HCT116 (cell line): Measurements from ENCODE around the gene FRMD4A. TPM values are rescaled to one million over a fixed set of nuclear protein-coding genes. Genes with fewer than 3 reads are reported as not detected.

ENCODE experiments used
- ATAC-seq: fragments of 200-7000 bp; cut with Tn5 transposase; 2 replicates; pipeline ENCODE4 v1.9.1; 2020; ENCODE audit warnings: mild to moderate bottlenecking, moderate library complexity
- BruUV-seq: library from RNA; stranded (reverse); fragments of 400-500 nt; replicated peaks from 2 replicates; lab custom pipeline; 2021; lab: Mats Ljungman, UMichigan
- CTCF ChIA-PET: fragments of 300-600 bp; sonication (Branson Sonifier 250); formaldehyde crosslinking; loops from one replicate; lab custom pipeline; 2021; ENCODE audit warnings: antibody characterized with exemption; lab: Charles Lee
- POLR2A ChIA-PET: fragments of 300-600, 350-600 bp; sonication (Branson Sonifier 250); formaldehyde crosslinking; loops from one replicate; lab custom pipeline; 2021; ENCODE audit warnings: antibody characterized with exemption; lab: Charles Lee
- RAD21 ChIA-PET, 2 experiments: fragments of 300-600 bp; sonication (Branson Sonifier 250); formaldehyde crosslinking; loops; one replicate each; lab custom pipeline; 2023; ENCODE audit warnings: low total read pairs in 2 of 2; ENCODE audit not compliant: uncharacterized antibody in 2 of 2, unreplicated experiment in 2 of 2, low non-redundant PET in 1 of 2; lab: Charles Lee
- DNase-seq: peaks from one replicate; pipeline ENCODE4 v3.0.0-alpha.2; 2010; ENCODE audit warnings: low read depth, low spot score
- H2AFZ ChIP-seq: fragments of 200-600 bp; shearing (Covaris generic), sonication (generic); 2 replicates; pipeline ENCODE4 v1.6.1; 2017; ENCODE audit warnings: low read depth, mixed run types, mixed read lengths, antibody characterized with exemption, low read length; ENCODE audit not compliant: poor library complexity, severe bottlenecking
- H3K27ac ChIP-seq: 2 replicates; pipeline ENCODE4 v1.5.1; 2012; ENCODE audit warnings: low read depth, low read length
- H3K27me3 ChIP-seq: fragments of 200-600 bp; sonication (generic); 2 replicates; pipeline ENCODE4 v1.6.1; 2016; ENCODE audit warnings: mixed run types, low read length, mixed read lengths; ENCODE audit not compliant: insufficient read depth
- H3K36me3 ChIP-seq, 2 experiments: fragments of 200-500 bp in 1 of 2; fragments of 200-600 bp in 1 of 2; sonication (Bioruptor generic) in 1 of 2; sonication (generic) in 1 of 2; 2 replicates each; pipeline versions ENCODE4 v1.5.1 to v1.6.1; 2014 to 2016; ENCODE audit warnings: low read length in 2 of 2, inconsistent platforms in 1 of 2, mixed read lengths in 1 of 2, mixed run types in 1 of 2; ENCODE audit not compliant: insufficient read depth in 2 of 2, control insufficient read depth in 1 of 2
- H3K4me1 ChIP-seq, 2 experiments: fragments of 200-600 bp in 1 of 2; sonication (generic) in 1 of 2; 2 replicates each; pipeline versions ENCODE4 v1.5.1 to v1.6.1; 2012 to 2017; ENCODE audit warnings: low read length in 2 of 2, inconsistent platforms in 1 of 2, mild to moderate bottlenecking in 1 of 2, mixed read lengths in 1 of 2, mixed run types in 1 of 2, moderate library complexity in 1 of 2; ENCODE audit not compliant: insufficient read depth in 2 of 2, control insufficient read depth in 1 of 2
- H3K4me2 ChIP-seq: fragments of 200-600 bp; sonication (generic); 2 replicates; pipeline ENCODE4 v1.6.1; 2017; ENCODE audit warnings: mixed run types, low read length, mixed read lengths
- H3K4me3 ChIP-seq, 2 experiments: fragments of 200-600 bp in 1 of 2; sonication (generic) in 1 of 2; replicated peaks in 1 of 2; 2 replicates each; pipeline ENCODE4 v1.5.1; 2011 to 2016; ENCODE audit warnings: low read length in 2 of 2, control low read depth in 1 of 2, low read depth in 1 of 2, mild to moderate bottlenecking in 1 of 2, mixed read lengths in 1 of 2, mixed run types in 1 of 2
- H3K79me2 ChIP-seq: fragments of 200-600 bp; sonication (generic); 2 replicates; pipeline ENCODE4 v1.6.1; 2017; ENCODE audit warnings: mild to moderate bottlenecking, mixed run types, low read length, moderate library complexity, mixed read lengths; ENCODE audit not compliant: insufficient read depth
- H3K9ac ChIP-seq: fragments of 200-600 bp; sonication (generic); 2 replicates; pipeline ENCODE4 v1.6.1; 2016; ENCODE audit warnings: low read length, mixed read lengths
- H3K9me2 ChIP-seq: fragments of 200-600 bp; sonication (generic), shearing (Covaris generic); 2 replicates; pipeline ENCODE4 v1.6.1; 2017; ENCODE audit warnings: mixed run types, mild to moderate bottlenecking, moderate library complexity; ENCODE audit not compliant: insufficient read depth
- H3K9me3 ChIP-seq, 2 experiments: fragments of 200-500 bp in 1 of 2; fragments of 200-600 bp in 1 of 2; sonication (Bioruptor generic) in 1 of 2; sonication (generic) in 1 of 2; 2 replicates each; pipeline ENCODE4 v1.6.1; 2014 to 2017; ENCODE audit warnings: low read length in 2 of 2, mixed read lengths in 2 of 2, inconsistent platforms in 1 of 2, low read depth in 1 of 2, mild to moderate bottlenecking in 1 of 2, mixed run types in 1 of 2, moderate library complexity in 1 of 2; ENCODE audit not compliant: control insufficient read depth in 1 of 2, insufficient read depth in 1 of 2
- H4K20me1 ChIP-seq: fragments of 200-600 bp; sonication (generic), shearing (Covaris generic); 2 replicates; pipeline ENCODE4 v1.6.1; 2017; ENCODE audit warnings: mixed run types, mild to moderate bottlenecking, moderate library complexity; ENCODE audit not compliant: insufficient read depth
- CBX3 ChIP-seq: IDR thresholded peaks from 2 replicates; pipeline ENCODE4 v1.6.1; 2012; ENCODE audit warnings: low read depth
- CEBPB ChIP-seq: IDR thresholded peaks from 2 replicates; pipeline ENCODE4 v1.6.1; 2012; ENCODE audit warnings: low read depth
- EZH2phosphoT487 ChIP-seq: fragments of 200-600 bp; IDR thresholded peaks from 2 replicates; pipeline ENCODE4 v1.6.1; 2018; ENCODE audit warnings: antibody characterized with exemption, borderline replicate concordance
- FOSL1 ChIP-seq: IDR thresholded peaks from 2 replicates; pipeline ENCODE4 v1.6.1; 2012; ENCODE audit warnings: low read depth
- POLR2A ChIP-seq: IDR thresholded peaks from 2 replicates; pipeline ENCODE4 v1.7.0; 2011; ENCODE audit warnings: borderline replicate concordance; ENCODE audit not compliant: insufficient read depth, insufficient read length; ENCODE audit errors: extremely low read depth
- POLR2AphosphoS5 ChIP-seq: IDR thresholded peaks from 2 replicates; pipeline ENCODE4 v1.6.1; 2011; ENCODE audit warnings: mild to moderate bottlenecking, low read depth, low read length, moderate library complexity
- SIN3A ChIP-seq: IDR thresholded peaks from 2 replicates; pipeline ENCODE4 v1.6.1; 2012; ENCODE audit warnings: low read depth
- SP1 ChIP-seq: IDR thresholded peaks from 2 replicates; pipeline ENCODE4 v1.6.1; 2012; ENCODE audit warnings: low read depth
- SRF ChIP-seq: IDR thresholded peaks from 2 replicates; pipeline ENCODE4 v1.6.1; 2012; ENCODE audit warnings: low read depth
- YY1 ChIP-seq: IDR thresholded peaks from 2 replicates; pipeline ENCODE4 v1.6.1; 2011; ENCODE audit warnings: low read length, low read depth, moderate library complexity, mild to moderate bottlenecking; ENCODE audit not compliant: insufficient replicate concordance; ENCODE audit errors: extremely low read depth
- ZBTB33 ChIP-seq: IDR thresholded peaks from 2 replicates; pipeline ENCODE4 v1.6.1; 2011; ENCODE audit warnings: mild to moderate bottlenecking, low read length, moderate library complexity; ENCODE audit not compliant: insufficient replicate concordance; ENCODE audit errors: extremely low read depth
- intact Hi-C: fragments of 100-400 bp; cut with micrococcal nuclease; formaldehyde crosslinking; loops from 2 replicates; pipeline ENCODE4 v1.10.0; 2022
- total RNA-seq: library from RNA; stranded (reverse); gene quantifications from one replicate; pipeline ENCODE4 v1.2.1, GENCODE V29; 2021; ENCODE audit not compliant: unreplicated experiment
- TF ChIP-seq, protein P1 (sequence below): IDR thresholded peaks from 2 replicates; pipeline ENCODE4 v1.6.1; 2012; ENCODE audit warnings: low read depth

The FRMD4A gene
- total RNA-seq, 1 experiment from 2014 or later, result 0.20 TPM

- Histone ChIP-seq H2AFZ (no peak overlapping the region), H3K9ac (no peak overlapping the region), H3K4me3 (no peak overlapping the region), H3K79me2 (no peaks in the 10 kb centered on the region), H3K4me2 (no peak overlapping the region), H3K4me1 (peaks cover 0 to 9% of the 10 kb centered on the region in 2 experiments; a peak in 1 of 4 replicates), H3K9me2 (no peaks in the 10 kb centered on the region), H3K9me3 (no peaks in the 10 kb centered on the region), H3K27ac (no peak overlapping the region), H3K36me3 (no peaks in the 10 kb centered on the region), H3K27me3 (no peaks in the 10 kb centered on the region), H4K20me1 (no peaks in the 10 kb centered on the region)
- POLR2A ChIA-PET, result no interaction called here
- intact Hi-C loops, result no loop called here
- TF ChIP-seq, protein P1, sequence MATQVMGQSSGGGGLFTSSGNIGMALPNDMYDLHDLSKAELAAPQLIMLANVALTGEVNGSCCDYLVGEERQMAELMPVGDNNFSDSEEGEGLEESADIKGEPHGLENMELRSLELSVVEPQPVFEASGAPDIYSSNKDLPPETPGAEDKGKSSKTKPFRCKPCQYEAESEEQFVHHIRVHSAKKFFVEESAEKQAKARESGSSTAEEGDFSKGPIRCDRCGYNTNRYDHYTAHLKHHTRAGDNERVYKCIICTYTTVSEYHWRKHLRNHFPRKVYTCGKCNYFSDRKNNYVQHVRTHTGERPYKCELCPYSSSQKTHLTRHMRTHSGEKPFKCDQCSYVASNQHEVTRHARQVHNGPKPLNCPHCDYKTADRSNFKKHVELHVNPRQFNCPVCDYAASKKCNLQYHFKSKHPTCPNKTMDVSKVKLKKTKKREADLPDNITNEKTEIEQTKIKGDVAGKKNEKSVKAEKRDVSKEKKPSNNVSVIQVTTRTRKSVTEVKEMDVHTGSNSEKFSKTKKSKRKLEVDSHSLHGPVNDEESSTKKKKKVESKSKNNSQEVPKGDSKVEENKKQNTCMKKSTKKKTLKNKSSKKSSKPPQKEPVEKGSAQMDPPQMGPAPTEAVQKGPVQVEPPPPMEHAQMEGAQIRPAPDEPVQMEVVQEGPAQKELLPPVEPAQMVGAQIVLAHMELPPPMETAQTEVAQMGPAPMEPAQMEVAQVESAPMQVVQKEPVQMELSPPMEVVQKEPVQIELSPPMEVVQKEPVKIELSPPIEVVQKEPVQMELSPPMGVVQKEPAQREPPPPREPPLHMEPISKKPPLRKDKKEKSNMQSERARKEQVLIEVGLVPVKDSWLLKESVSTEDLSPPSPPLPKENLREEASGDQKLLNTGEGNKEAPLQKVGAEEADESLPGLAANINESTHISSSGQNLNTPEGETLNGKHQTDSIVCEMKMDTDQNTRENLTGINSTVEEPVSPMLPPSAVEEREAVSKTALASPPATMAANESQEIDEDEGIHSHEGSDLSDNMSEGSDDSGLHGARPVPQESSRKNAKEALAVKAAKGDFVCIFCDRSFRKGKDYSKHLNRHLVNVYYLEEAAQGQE, result no peak
- TF ChIP-seq POLR2A, result no peak
- DNase-seq, result no peak
- BruUV-seq, result no TSS peak
- CTCF ChIA-PET, result no interaction called here
- no peak for ATAC-seq
- RAD21 ChIA-PET, result no interaction called here
Observed at GRCh38 chr10:13842117-13842516, 488.6 kb downstream of the FRMD4A start.

- H2AFZ ChIP-seq, result no peak overlapping the region
- H3K27ac ChIP-seq, result no peak overlapping the region
- DNase-seq, result no peak
- intact Hi-C loops, result no loop called here
- peak overlapping the region; percentile 9; the same call in 1 of the 2 replicates for H3K4me2 ChIP-seq
- no TSS peak for BruUV-seq
- ChIA-PET POLR2A (no interaction called here), RAD21 (no interaction called here), CTCF (no interaction called here)
- H3K4me3 ChIP-seq, result no peak overlapping the region
- no peak for ATAC-seq
- H3K4me1 ChIP-seq, result peaks cover 0 to 9% of the 10 kb centered on the region in 2 experiments; a peak in 1 of 4 replicates
- H3K9ac ChIP-seq, result no peak overlapping the region
- H3K27me3 ChIP-seq, result no peaks in the 10 kb centered on the region
- no peaks in the 10 kb centered on the region for H4K20me1 ChIP-seq
- H3K9me3 ChIP-seq, result no peaks in the 10 kb centered on the region
- H3K79me2 ChIP-seq, result no peaks in the 10 kb centered on the region
- H3K36me3 ChIP-seq, result no peaks in the 10 kb centered on the region
- H3K9me2 ChIP-seq, result no peaks in the 10 kb centered on the region
- no peak for TF ChIP-seq FOSL1
- TF ChIP-seq YY1, result no peak
- no peak for TF ChIP-seq EZH2phosphoT487
- no peak for TF ChIP-seq POLR2AphosphoS5
- TF ChIP-seq CBX3, result no peak
- TF ChIP-seq SRF, result no peak
- TF ChIP-seq CEBPB, result no peak
- TF ChIP-seq, protein P1, result no peak
- no peak for TF ChIP-seq SP1
- no peak for TF ChIP-seq ZBTB33
- no peak for TF ChIP-seq SIN3A
Observed at GRCh38 chr10:13840036-13840435, 490.7 kb downstream of the FRMD4A start.
